PC-9 (cell line): ENCODE measurements around the gene EMP2. TPM values are rescaled to one million over a fixed set of nuclear protein-coding genes. Genes with fewer than 3 reads are reported as not detected.

Source experiments
- BruUV-seq: library from RNA; stranded (reverse); fragments of 400-500 nt; replicated peaks from 2 replicates; lab custom pipeline; 2021; lab: Mats Ljungman, UMichigan
- CTCF ChIA-PET: fragments of 300-600 bp; sonication (Branson Sonifier 250); formaldehyde crosslinking; loops from one replicate; lab custom pipeline; 2022; ENCODE audit warnings: antibody characterized with exemption; lab: Charles Lee
- POLR2A ChIA-PET: fragments of 300-600 bp; sonication (Branson Sonifier 250); formaldehyde crosslinking; loops from one replicate; lab custom pipeline; 2022; ENCODE audit warnings: antibody characterized with exemption; ENCODE audit not compliant: unreplicated experiment; lab: Charles Lee
- DNase-seq, 2 experiments: peaks; one replicate each; pipeline versions ENCODE4 v3.0.0 to v3.0.0-alpha.2; 2015 to 2022; ENCODE audit warnings: mixed read lengths in 1 of 2
- H2AFZ ChIP-seq: fragments of 200-600 bp; sonication (generic); 2 replicates; pipeline ENCODE4 v1.8.1; 2017; ENCODE audit warnings: antibody characterized with exemption
- H3F3A ChIP-seq: fragments of 200-600 bp; sonication (generic); 2 replicates; pipeline ENCODE4 v1.8.1; 2017; ENCODE audit warnings: antibody characterized with exemption, mild to moderate bottlenecking, low read depth; ENCODE audit not compliant: insufficient read depth
- H3K27ac ChIP-seq: fragments of 200-600 bp; sonication (generic); 2 replicates; pipeline ENCODE4 v1.6.1; 2016; ENCODE audit warnings: mixed run types
- H3K27me3 ChIP-seq: fragments of 200-600 bp; sonication (generic); 2 replicates; pipeline ENCODE4 v1.6.1; 2016; ENCODE audit warnings: low read depth, mixed run types; ENCODE audit not compliant: insufficient read depth
- H3K36me3 ChIP-seq: fragments of 200-600 bp; sonication (generic); 2 replicates; pipeline ENCODE4 v1.6.1; 2016; ENCODE audit warnings: low read depth, mixed run types
- H3K4me1 ChIP-seq: fragments of 200-600 bp; sonication (generic); replicated peaks from 2 replicates; pipeline ENCODE4 v1.6.1; 2016; ENCODE audit warnings: mixed run types; ENCODE audit not compliant: insufficient read depth
- H3K4me2 ChIP-seq: fragments of 200-600 bp; sonication (generic); 2 replicates; pipeline ENCODE4 v1.6.1; 2017; ENCODE audit warnings: mixed run types
- H3K4me3 ChIP-seq: fragments of 200-600 bp; sonication (generic); 2 replicates; pipeline ENCODE4 v1.6.1; 2016; ENCODE audit warnings: mixed run types
- H3K79me2 ChIP-seq: fragments of 200-600 bp; sonication (generic); 2 replicates; pipeline ENCODE4 v1.6.1; 2017; ENCODE audit warnings: low read depth, mixed run types
- H3K9me2 ChIP-seq: fragments of 200-600 bp; sonication (generic); 2 replicates; pipeline ENCODE4 v1.8.1; 2017; ENCODE audit warnings: mild to moderate bottlenecking; ENCODE audit not compliant: insufficient read depth
- H3K9me3 ChIP-seq: fragments of 200-600 bp; sonication (generic); 2 replicates; pipeline ENCODE4 v1.8.1; 2016; ENCODE audit warnings: low read depth; ENCODE audit not compliant: insufficient read depth
- H4K20me1 ChIP-seq: fragments of 200-600 bp; sonication (generic); 2 replicates; pipeline ENCODE4 v1.8.1; 2017; ENCODE audit not compliant: insufficient read depth
- CTCF ChIP-seq: fragments of 200-600 bp; sonication (generic); conservative IDR thresholded peaks from 2 replicates; pipeline ENCODE4 v1.6.1; 2017; ENCODE audit warnings: mixed run types, antibody characterized with exemption, mild to moderate bottlenecking, moderate library complexity
- EZH2 ChIP-seq: fragments of 200-600 bp; sonication (generic); IDR thresholded peaks from 2 replicates; pipeline ENCODE4 v1.8.0; 2017; ENCODE audit warnings: antibody characterized with exemption, low read depth
- intact Hi-C: fragments of 100-400 bp; cut with micrococcal nuclease; formaldehyde crosslinking; loops from one replicate; pipeline ENCODE4 v1.10.0; 2022; ENCODE audit not compliant: unreplicated experiment
- total RNA-seq: library from RNA; stranded (reverse); gene quantifications from 2 replicates; pipeline ENCODE4 v1.2.3, GENCODE V29; 2021

Gene EMP2
- total RNA-seq, 1 experiment from 2014 or later: 137 TPM

GRCh38 chr16:10519929-10520868, 60.2 kb downstream of the EMP2 start:
- Histone ChIP-seq H4K20me1 (no peaks in the 10 kb centered on the region), H3K36me3 (0 out of 2 replicates have a peak, but pooled peaks cover 5% of the 10 kb centered on the region), H3K4me1 (peaks cover 30% of the 10 kb centered on the region), H3K4me2 (peak overlapping the region; percentile 48), H3F3A (peaks cover 20% of the 10 kb centered on the region; the same call in 1 of the 2 replicates), H3K79me2 (no peaks in the 10 kb centered on the region), H3K27me3 (no peaks in the 10 kb centered on the region), H3K9me2 (no peaks in the 10 kb centered on the region), H3K4me3 (no peak overlapping the region), H2AFZ (peak overlapping the region; percentile 49; the same call in 1 of the 2 replicates), H3K27ac (peak overlapping the region; percentile 86), H3K9me3 (no peaks in the 10 kb centered on the region)
- POLR2A ChIA-PET: no interaction called here
- intact Hi-C loops: loop anchor here (5.0 kb wide), 1 partner anchor 147 kb away; no protein-coding TSS in a partner anchor
- CTCF ChIA-PET: interaction anchor here (0.5 to 1.2 kb wide), 4 partner anchors 59 to 219 kb away, joined by 5 to 11 read pairs (median 6); no protein-coding TSS in a partner anchor
- BruUV-seq: no TSS peak
- DNase-seq: peak in 1 of 2 experiments; percentile 68
- TF ChIP-seq EZH2: no peak

GRCh38 chr16:10519297-10519696, 61.1 kb downstream of the EMP2 start:
- H3K36me3 ChIP-seq: 0 out of 2 replicates have a peak, but pooled peaks cover 5% of the 10 kb centered on the region
- ChIA-PET POLR2A (no interaction called here), CTCF (no interaction called here)
- H4K20me1 ChIP-seq: no peaks in the 10 kb centered on the region
- intact Hi-C loops: no loop called here
- H3K4me3 ChIP-seq: no peak overlapping the region
- H3F3A ChIP-seq: peaks cover 24% of the 10 kb centered on the region; the same call in 1 of the 2 replicates
- TF ChIP-seq CTCF: no peak
- no peak for TF ChIP-seq EZH2
- no peaks in the 10 kb centered on the region for H3K27me3 ChIP-seq
- H3K79me2 ChIP-seq: no peaks in the 10 kb centered on the region
- BruUV-seq: no TSS peak
- H3K4me2 ChIP-seq: no peak overlapping the region
- peaks cover 32% of the 10 kb centered on the region for H3K4me1 ChIP-seq
- H3K9me3 ChIP-seq: no peaks in the 10 kb centered on the region
- no peak overlapping the region for H2AFZ ChIP-seq
- DNase-seq: no peak
- H3K27ac ChIP-seq: no peak overlapping the region
- H3K9me2 ChIP-seq: no peaks in the 10 kb centered on the region

GRCh38 chr16:10518479-10519041, 61.8 kb downstream of the EMP2 start:
- no peaks in the 10 kb centered on the region for H3K79me2 ChIP-seq
- POLR2A ChIA-PET: no interaction called here
- H4K20me1 ChIP-seq: no peaks in the 10 kb centered on the region
- no peak for TF ChIP-seq CTCF
- no peak for TF ChIP-seq EZH2
- H2AFZ ChIP-seq: no peak overlapping the region
- no peaks in the 10 kb centered on the region for H3K9me2 ChIP-seq
- intact Hi-C loops: no loop called here
- peaks cover 33% of the 10 kb centered on the region for H3K4me1 ChIP-seq
- H3K9me3 ChIP-seq: no peaks in the 10 kb centered on the region
- no peaks in the 10 kb centered on the region for H3K36me3 ChIP-seq
- BruUV-seq: no TSS peak
- CTCF ChIA-PET: no interaction called here
- no peak overlapping the region for H3K4me3 ChIP-seq
- DNase-seq: no peak
- H3K27me3 ChIP-seq: no peaks in the 10 kb centered on the region
- no peak overlapping the region for H3K4me2 ChIP-seq
- H3F3A ChIP-seq: peaks cover 24% of the 10 kb centered on the region; the same call in 1 of the 2 replicates
- no peak overlapping the region for H3K27ac ChIP-seq
